Vagina (tissue), 2 donors: ENCODE data around the gene IL1RAPL1.

Experiments used
- POLR2A ChIP-seq, 2 donors: fragments of 450-650 bp; IDR thresholded peaks; one replicate each; pipeline ENCODE4 v1.6.1; 2017; ENCODE audit warnings: antibody characterized with exemption in 2 of 2, mild to moderate bottlenecking in 2 of 2, moderate library complexity in 2 of 2
- TF ChIP-seq, protein P1 (sequence below), 3 experiments: fragments of 450-650 bp in 2 of 3; fragments of 200-600 bp in 1 of 3; sonication (generic) in 1 of 3; IDR thresholded peaks; one replicate each; pipeline ENCODE4 v1.5.1; 2017 to 2019; ENCODE audit warnings: antibody characterized with exemption in 3 of 3, mild to moderate bottlenecking in 2 of 3, moderate library complexity in 2 of 3

DNA sequence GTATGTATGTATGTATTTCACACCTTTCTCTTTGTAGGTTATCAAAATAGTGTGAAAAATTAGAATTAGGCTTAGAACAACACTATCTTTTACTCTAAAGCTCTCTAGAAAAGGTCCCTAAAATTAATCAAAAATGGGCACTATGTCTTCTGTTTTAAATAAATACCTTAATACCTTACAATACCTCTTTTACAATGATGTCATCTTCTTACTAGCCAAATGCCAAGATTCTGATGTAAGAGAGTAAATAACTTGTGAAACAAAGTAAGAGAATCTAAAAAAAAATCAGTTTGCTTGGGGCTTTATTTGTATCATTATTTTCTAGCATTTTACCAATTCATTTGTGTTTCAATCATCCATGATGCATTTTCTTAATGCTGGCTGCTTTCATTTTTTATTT lies 1225.9 kb downstream of the IL1RAPL1 start:
- TF ChIP-seq, protein P1, sequence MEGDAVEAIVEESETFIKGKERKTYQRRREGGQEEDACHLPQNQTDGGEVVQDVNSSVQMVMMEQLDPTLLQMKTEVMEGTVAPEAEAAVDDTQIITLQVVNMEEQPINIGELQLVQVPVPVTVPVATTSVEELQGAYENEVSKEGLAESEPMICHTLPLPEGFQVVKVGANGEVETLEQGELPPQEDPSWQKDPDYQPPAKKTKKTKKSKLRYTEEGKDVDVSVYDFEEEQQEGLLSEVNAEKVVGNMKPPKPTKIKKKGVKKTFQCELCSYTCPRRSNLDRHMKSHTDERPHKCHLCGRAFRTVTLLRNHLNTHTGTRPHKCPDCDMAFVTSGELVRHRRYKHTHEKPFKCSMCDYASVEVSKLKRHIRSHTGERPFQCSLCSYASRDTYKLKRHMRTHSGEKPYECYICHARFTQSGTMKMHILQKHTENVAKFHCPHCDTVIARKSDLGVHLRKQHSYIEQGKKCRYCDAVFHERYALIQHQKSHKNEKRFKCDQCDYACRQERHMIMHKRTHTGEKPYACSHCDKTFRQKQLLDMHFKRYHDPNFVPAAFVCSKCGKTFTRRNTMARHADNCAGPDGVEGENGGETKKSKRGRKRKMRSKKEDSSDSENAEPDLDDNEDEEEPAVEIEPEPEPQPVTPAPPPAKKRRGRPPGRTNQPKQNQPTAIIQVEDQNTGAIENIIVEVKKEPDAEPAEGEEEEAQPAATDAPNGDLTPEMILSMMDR (IDR thresholded peaks at IDR 0.05), result no peak
- no peak for TF ChIP-seq POLR2A (IDR thresholded peaks at IDR 0.05)
